NCI-H146 (cell line): Measurements from ENCODE around the gene ASAP2.
A peak's percentile ranks its signal among the peaks of the same experiment; 100 is the strongest.

Experiments used
- DNase-seq: peaks from one replicate; lab custom pipeline; 2025; lab: John Stamatoyannopoulos, UW

ASAP2 gene

DNA sequence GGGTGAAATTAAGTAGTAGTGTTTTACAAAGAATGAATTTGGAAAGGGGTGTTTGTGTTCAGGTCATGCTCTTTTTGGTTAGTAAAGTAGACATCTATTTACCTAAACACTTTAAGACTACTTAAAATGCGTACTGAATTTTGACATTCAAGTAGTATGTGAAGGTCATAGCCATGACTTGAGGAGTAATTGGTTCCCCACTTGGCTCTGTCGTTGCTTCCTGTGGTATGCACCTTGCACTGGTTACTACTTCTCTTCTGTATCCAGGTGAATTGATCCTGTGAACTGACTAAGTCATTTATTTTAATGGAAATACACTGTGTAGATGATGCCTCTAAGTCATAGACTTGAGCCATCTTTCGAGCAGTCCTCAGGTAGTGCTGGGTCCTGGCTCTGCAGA lies 118.8 kb downstream of the ASAP2 start:
- DNase-seq: no peak

DNA sequence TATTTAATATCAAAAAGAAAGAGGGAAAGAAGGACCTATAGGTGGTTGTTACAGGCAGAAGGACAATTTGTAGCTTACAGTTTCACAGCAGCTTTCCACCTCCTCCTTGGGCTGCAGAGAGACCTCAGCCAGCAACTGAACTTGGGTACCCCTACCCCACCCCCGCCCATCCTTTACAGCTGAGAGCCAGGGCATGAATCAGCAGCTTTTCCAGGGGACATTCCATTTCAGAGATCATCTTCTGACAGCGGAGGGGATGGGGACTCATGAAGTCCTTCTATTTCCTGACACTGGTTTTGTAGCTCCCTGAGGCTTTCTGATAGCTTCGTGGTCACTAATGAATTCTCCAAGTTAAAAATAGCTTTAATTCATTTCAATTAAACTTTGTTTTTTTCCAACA lies 120.4 kb downstream of the ASAP2 start:
- no peak for DNase-seq

DNA sequence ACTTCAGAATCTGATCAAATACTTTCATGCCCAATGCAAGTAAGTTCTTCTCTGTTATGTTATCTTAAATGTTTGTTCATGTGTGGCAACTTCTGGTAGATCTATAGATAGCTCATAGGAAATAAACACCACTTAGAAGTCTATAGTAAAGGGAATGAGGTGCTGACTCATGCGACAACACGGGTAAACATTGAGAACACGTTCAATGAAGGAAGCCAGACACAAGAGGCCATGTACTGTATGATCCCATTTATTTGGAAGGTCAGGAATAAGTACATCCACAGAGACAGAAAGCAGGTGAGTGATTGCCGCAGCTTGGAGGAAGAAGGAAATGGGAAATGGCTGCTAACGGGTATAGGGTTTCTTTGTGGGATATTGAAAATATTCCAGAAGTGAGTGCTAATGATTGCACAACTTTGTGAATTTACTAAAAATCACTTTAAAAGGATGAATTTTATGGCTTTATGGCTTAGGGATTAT lies 121.3 kb downstream of the ASAP2 start:
- DNase-seq: no peak

DNA sequence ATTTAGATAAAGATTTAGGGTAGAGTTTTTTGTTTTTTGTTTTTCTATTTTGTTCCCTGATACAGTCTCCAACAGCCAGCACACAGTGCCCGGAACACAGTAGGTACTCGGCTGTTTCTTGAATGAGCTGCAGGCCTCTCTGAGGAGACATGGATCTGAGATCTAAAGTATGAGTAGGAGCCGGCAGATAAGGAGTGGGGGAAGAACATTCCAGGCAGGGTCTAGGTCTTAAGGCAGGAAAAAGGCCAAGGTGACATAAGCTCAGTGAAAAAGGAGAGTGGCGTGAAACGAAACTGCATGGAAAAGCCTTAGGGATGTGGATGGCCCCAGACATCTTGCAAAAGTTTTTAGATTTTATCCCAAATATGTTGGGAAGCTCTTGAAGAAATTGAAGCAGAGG lies 122.3 kb downstream of the ASAP2 start:
- DNase-seq: no peak

DNA sequence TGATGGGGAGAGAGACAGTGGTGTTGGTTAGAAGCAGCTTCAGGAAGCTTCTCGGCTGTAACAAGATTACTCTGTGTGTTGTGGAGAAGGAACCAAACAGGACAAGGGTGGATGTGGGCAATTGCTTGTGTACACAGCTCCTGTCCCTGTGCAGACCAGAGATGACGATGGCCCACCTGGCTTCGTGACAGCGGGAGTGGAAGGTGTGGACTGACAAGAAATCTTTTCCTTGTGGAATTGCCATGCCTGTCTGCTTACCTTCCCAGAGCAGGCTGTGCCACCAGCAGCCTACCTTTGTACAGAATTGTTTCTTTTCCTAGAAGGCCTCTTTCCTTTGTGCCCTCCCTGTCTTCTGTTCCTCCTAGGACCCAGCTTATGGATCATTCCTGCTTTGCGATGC lies 122.9 kb downstream of the ASAP2 start:
- DNase-seq: no peak

DNA sequence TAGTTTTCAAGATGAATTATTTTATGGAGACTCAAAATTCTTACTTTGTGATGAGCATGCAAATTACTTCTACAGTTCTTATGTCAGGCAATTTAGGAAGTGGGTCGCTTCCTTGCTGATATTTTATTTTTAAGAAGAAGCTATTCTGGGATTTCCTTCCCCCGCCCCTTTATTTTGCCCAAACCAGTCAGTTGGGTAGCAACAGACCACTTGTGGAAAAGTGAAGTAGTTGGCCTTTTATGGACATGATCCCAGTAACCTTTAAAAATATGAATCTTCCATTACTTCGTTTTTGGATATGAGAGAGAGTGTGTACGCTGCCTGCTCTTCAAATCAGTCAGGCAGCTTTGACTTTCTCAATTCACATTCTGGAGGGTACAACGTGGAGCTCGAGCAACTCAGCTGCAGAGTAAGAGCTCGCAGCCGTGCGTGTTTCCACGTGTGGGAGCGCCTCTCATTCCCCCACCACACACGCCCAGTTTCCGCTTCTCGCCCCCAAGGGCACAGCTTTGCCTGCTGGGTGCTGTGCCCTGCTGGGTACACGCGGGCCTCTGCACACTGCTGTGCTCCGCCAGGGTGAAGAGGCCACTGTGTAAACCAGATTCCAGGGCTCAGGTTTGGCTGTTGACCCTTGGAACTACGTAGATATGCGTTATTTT lies 124.1 kb downstream of the ASAP2 start:
- DNase-seq: no peak

DNA sequence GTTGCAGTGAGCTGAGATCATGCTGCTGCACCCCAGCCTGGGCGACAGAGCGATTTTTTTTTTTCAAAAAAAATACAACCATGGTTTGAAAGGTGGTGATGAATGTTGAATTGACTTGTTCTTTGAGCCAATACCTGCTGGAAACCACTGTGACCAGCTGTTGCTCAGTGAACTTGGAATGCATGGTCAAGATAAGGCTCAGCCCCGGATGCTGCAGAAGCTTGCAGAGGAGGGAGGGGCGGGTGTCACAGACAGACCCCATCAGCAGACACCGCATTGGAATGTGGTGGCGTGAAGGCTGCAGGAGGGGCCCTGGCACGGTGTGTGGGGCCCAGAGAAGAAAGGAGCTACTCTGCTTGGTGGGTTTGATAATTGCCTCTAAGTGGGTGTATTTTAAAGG lies 125.1 kb downstream of the ASAP2 start:
- no peak for DNase-seq

DNA sequence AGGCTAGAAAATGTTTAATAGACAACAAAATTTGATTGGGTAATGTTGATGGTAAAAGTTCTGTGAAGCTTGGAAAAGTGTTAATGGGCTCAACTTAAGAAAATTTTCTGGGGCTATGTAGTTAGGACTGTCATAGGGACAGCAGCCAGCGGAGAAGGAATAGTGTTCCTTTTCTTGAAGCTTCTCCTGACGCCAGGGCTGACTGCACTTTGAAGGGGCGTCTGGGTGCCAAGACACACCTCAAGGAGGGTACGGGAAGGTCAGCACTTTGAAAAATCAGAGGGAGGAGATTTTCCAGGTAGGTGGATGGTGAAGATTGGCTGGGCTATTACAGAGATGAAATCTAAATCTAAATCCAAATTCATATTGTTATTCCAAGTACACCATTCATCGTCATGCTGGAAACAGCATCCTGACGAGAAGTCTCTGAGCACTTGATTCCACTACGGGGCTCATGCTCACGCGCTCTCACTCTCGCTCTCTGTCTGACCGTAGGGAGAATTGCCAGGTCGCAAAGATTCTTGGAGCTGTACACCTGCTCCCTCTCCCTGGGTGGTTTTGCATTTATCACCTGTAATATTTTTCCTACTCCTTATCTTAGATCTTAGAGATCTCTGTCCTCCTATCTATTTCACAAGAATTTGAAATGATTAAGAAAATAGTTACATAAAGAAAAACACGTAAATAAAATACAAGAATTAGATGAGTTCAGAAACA lies 125.7 kb downstream of the ASAP2 start:
- DNase-seq: no peak

DNA sequence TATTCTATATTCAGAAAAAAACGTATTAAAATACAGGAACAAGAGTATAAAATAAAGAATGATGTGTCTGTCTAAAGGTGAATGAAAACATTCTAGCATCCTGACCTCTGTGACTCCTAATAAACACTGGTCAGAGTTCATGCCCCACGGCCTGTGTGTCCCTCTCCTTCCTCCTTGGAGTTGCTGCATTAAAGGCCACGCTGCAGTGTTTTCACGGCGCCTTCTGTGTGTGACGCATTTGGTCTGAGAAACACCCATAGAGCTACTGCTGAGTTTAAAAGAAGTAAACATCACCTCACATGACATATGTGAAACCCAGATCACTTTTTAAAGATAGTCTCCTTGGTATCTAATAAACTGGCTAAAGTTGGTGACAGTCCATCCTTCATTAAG lies 126.2 kb downstream of the ASAP2 start:
- no peak for DNase-seq

DNA sequence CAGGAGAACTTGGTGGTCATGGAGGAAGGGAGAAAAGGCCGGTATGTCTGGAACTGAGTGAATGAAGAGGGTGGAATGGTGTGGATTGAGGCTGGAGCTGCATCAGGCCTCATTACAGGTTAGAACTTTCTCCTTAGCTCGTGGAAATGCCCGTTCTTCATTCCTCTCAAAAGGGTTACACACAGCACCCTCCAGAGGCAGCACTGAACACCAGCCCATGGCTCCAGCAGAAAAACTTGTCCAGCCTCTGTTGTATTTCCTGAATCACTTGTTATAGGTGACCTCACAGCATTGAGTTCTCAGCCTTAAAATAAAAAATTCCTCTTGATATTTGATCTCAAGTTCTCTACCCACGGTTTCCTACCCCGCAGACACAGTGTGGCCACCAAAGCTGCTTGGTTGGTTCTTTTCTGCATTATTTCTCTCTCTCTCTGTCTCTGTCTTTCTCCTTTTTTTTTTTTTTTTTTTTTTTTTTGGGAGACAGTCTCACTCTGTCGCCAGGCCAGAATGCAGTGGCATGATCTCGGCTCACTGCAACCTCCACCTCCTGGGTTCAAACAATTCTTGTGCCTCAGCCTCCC lies 127.1 kb downstream of the ASAP2 start:
- peak; percentile 39 for DNase-seq

DNA sequence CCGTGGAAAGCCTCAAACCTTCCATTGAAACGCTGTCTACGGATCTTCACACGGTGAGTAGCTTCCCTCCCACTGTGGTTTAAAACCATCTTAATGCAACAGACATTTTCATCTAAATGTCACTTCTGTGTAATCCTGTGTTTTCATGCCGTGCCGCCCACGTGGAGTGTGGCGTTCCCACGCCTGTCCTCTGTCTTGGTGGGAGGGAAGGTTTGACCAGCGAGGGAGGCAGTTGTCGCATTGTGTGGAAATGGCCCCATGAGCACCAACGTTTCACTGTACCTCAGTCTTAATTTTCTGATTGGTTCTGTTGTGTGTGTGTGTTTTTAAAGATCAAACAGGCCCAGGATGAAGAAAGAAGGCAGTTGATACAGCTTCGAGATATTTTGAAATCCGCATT lies 128.1 kb downstream of the ASAP2 start:
- DNase-seq: no peak

DNA sequence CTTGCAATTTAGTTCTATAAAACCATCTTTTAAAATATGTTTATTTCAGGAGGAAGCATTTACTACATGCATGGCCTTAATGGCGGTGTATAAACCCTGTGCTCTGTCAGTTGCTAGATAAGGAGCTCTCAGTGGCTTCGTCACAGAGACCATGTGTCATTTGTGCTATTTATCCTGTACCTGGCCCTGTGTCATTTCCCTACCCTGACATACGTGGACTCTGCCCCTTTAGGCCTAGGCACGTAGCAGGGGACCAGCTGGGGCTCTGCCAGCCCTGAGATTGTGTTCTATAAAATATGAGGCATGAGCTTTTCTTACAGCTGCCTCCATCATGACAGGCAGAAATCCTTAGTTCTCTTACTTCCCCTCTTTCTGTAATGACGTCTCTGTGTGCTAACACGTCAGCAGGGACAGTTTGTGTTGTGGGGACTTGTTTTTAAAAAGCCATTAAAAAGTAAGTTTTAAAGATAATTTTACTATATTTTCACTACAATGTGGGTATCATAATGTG lies 128.8 kb downstream of the ASAP2 start:
- no peak for DNase-seq

DNA sequence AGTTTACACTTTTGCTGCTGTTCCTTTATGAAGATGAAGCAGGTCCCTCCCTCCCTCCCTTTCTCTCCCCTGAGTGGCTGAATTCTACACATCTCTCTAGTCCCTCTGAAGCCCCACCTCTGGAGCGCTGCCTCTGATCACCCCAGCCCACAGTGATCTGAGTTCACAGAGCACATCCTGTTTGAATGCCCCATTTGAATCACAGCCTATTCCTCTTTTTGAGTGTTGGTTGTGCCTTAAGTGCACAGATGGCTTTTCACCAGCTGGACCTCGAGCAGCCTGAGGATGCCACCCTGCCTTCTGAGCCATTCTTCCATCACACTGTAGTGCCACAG lies 129.6 kb downstream of the ASAP2 start:
- peak; percentile 70 for DNase-seq

DNA sequence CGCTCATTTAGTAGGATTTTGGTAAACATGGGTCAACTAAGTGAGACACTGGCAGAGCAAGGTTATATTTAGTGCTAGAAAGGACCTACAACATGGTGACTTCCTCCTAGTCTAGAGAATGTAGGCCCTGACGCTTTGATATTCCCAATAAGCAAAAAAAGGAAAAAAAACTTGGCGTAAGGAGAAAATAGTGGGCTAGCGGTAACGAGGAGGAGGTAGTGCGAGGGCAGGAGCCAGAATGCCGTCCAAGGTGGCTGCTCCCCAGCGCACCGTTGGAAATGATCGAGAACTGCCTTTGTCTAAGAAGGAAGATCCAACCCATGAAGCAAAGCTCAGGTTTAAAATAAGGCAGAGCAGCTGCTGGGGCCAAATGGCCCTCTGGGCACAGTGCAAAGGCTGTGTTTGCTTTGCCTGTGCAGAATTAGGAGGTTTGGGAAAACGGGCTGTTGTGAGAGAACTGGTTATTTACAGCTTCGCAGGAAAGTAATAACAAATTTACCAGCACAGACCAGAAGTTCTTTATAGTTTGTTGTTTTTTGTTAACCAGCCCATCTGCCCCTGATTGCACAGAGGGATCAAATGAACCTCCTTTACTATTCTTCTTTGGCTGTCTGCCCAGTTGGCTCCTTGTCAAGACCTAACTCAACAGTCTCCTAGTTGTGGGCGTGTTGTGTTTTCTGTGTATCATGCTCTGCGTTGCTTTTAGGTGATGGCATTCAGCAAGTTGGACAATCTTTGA lies 130.1 kb downstream of the ASAP2 start:
- DNase-seq: peak; percentile 91

DNA sequence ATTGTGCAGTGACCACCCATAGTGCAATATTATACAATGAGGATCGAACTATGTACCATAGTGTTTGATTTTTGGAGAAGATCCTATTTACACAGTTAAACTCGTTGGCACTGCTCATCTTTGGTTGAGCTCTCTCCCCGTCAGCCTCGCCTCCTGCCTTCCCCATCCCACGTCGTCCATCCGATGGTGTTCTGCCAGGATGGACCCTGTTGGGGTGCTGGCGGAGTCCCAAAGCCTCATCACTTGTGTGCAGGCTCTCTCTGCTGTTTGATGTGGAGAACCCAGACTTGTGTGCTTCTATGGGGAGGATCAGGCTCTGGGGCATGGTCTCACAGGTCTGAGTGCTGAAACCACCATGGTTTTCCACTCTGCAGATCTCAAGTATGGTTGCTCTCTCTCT lies 131.3 kb downstream of the ASAP2 start:
- DNase-seq: no peak

DNA sequence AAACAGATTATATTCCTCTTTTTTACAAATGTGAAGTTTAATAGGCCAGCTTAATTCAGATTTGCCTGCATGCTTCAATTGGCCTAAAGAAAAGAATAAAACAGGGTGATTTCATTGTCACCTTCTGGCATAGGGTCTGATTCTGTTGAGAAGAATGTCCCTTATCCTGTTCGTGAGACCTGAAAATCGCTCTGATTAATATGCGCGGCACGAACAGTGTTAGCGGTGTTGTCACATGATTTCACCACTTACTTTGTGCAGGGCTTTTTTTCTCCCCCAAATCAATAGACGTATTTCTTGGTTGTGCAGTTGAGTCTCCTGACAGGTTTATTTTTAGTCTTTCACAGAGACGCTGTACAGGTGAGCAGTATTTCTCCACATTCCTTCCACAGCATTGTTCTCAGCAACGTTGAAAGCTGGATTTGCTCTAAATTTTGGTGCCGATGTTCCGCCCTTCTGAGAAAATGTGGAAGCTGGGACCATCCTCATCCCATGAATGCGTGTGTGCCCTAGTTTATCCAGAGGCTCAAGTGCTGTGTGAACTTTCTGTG lies 134.8 kb downstream of the ASAP2 start:
- DNase-seq: no peak

DNA sequence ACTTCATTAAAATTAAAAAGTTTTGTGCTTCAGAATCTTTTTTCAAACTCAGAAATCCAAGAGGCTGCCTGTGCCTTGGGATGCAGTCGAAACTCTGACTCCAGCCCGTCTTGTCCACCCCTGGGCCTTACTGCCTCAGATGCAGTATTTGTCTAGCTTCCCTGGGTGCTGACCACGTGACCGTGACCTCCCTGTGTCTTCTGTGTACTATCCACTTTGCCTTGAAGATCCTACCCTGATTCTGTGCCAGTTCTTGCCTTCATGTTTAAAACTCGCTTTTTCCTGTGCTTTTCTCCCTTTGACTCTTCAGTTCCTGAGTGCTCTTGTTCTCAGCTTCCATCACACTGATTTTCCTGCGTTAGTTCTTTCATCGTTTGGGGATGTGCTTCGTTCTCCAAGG lies 136.0 kb downstream of the ASAP2 start:
- DNase-seq: no peak

DNA sequence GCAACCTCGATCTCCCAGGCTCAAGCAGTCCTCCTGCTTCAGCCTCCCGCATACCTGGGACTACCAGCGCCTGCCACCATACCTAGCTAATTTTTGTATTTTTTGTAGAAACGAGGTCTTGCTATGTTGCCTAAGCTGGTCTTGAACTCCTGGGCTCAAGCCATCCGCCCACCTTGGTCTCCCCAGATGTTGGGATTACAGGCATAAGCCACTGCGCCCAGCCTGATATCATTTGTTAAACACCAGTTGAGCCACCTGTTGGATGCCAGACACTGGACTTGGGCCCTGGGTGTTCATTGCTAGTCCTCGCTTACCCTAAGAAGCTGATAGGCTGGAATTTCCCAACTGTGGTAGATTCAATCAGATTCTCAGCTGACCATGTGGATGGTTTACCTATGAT lies 136.9 kb downstream of the ASAP2 start:
- DNase-seq: no peak

DNA sequence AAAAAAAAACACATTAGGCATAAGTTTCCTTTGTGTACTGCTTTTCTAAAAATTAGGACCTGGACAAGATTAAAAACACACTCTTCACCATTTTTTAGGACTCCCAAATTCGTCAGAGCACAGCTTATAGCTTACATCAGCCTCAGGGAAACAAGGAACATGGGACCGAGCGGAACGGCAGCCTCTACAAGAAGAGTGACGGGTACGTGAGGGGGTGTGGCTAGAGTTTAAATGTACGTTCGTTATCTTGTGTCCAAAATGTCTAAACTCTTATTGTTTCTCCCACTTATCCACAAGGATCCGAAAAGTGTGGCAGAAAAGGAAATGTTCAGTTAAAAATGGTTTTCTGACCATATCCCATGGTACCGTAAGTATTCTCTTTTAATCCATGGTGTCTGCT lies 137.8 kb downstream of the ASAP2 start:
- no peak for DNase-seq

DNA sequence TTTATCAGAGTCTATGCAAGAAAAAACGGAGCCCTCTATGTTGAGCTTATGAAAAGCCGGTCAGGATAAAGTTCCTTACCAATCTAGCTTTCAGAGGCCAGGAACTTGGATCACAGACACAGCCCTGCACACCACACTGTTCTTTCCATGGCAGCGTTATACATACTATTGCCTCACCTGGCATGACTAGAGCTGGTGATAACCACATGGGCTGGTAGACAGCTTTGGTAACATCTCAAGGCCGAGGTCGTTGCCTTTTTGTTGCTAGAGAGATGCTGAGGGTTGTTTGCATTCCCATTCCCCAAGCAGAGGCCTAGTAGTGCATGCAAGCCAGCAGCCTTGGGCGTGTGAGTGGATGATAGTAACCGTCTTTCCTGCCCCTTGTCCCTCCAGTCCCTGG lies 138.7 kb downstream of the ASAP2 start:
- DNase-seq: no peak

DNA sequence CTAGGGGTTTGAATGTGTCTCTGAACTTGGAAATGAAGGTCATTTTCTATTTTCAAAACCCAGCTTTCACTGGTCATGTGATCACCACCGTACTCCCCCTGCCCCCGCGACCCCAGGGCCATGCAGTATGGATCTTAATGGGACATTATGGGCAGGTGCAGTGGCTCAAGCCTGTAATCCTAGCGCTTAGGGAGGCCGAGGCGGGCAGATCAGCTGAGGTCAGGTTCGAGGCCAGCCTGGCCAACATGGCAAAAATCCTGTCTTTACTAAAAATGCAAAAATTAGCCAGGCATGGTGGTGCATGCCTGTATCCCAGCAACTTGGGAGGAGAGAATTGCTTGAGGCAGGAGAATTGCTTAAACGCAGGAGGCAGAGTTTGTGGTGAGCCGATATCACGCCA lies 139.4 kb downstream of the ASAP2 start:
- DNase-seq: no peak

DNA sequence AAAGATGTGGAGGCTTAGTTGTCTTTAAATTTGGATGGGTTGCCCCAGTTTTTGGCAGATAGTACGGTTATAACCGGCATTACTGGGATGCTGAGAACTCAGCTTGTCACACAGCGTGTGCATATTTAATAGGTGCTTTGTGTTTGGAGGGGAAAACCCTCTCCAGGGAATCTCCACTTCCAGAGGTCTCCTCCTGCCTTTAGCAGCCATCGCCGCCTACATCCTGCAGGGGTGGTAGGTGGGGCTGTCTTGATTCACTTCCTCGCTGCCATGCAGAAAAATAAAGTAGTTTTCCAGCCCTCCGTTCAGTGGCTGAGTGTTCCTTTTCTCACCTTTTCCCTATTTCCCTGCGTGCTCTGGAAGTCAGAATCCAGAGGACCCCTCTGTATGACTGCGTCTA lies 140.3 kb downstream of the ASAP2 start:
- no peak for DNase-seq
